DLD1 (cell line): ENCODE results near the gene CNTROB.

ENCODE experiments used
- in situ Hi-C: cut with HindIII; loops from 2 replicates; pipeline ENCODE4 v1.10.0; 2017; ENCODE audit warnings: low sequenced_read_pairs

CNTROB gene

GRCh38 chr17:7982173-7982572, 50.2 kb downstream of the CNTROB start:
- in situ Hi-C loops = no loop called here

DNA sequence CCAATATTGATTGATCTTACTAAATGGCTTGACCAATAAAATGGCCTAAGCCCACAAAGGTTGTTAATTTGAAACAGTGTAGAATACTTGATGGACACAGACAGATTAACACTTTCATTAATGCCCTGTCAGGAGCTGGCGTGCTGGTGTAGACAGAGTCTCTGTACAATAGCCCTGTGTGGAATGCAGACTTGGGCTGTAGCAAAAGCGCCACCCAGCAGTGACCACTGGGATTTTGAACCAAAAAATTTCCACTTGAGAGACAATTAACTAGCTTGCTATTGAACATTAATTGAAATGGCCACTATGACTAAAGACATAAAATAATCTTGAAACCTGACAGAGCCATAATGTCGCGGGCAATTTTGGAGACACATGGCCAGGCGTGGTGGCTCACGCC, 50.7 kb downstream of the CNTROB start:
- in situ Hi-C loops = no loop called here

DNA sequence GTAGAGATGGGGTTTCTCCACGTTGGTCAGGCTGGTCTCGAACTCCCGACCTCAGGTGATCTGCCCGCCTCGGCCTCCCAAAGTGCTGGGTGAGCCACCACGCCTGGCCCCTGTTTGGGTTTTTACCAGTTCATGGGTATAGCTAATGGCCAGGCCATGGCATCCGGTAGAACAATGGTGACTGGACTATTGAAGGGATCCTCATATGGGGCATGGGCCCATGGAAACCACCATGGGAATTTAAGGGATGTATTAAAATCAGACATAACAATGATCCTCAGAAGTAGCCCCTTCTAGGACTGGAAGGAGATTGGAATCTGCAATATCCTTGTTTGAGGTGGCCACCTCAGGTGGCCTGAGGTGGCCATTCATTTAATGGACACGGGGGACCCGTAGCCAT, 52.9 kb downstream of the CNTROB start:
- in situ Hi-C loops = no loop called here

GRCh38 chr17:7987112-7987893, 55.3 kb downstream of the CNTROB start:
- in situ Hi-C loops = no loop called here

DNA sequence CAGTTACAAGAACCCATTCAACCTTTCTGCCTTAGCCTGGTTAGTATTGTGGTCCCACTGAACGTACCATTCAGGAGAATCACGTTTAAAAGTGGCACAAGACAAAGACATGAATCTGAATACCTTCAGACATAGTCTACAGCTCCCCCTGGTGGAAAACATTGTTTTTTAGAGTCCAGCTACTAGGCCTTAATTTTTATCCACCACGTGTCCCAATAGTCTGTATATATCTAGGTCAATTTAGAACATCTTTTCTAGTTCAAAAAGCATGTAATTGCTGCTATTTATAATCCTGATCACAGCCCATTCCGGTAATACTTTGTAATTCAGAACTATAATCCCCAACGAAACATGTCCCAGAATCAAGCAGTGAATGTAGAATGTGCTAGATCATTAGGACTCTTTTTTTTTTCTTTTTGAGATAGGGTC, 56.8 kb downstream of the CNTROB start:
- in situ Hi-C loops = no loop called here

GRCh38 chr17:7989781-7990655, 58.0 kb downstream of the CNTROB start:
- in situ Hi-C loops = no loop called here

DNA sequence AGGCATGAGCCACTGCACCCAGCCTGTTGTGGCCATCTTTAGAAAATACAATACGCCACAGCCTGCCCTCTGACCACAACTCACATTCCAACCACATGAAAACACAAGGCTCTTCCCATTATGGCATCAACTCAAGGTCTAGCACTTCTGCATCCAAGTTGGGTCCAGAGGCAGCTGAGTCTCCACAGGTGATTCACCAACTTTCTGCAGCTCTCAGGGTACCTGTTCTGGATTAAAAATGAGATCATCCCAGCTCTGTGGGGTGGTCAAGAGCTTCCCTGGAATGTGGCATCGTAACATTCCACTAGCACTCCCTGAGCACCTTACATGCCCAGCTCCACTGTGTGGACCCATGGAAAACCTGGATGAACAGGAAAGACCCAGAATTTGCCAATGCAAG, 60.5 kb downstream of the CNTROB start:
- in situ Hi-C loops = no loop called here

DNA sequence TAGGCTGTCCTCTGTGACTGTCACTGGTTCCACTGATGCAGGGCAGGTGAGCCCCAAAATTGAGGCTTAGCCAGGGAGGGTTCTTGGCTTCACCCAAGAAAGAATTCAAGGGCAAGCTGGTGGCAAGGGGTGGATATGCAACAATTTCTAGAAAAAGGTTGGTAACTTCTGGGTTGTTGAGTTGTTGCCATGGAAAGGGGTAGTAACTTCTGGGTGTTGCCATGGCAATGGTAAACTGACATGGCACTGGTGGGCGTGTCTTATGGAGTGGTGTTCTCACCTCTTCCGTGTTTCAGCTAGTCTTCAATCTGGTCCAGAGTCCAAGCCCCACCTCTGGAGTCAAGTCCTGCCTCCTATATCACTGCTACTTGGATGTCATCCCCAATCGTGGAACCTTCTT, 60.9 kb downstream of the CNTROB start:
- in situ Hi-C loops = no loop called here

GRCh38 chr17:7993972-7994589, 62.1 kb downstream of the CNTROB start:
- in situ Hi-C loops = no loop called here

DNA sequence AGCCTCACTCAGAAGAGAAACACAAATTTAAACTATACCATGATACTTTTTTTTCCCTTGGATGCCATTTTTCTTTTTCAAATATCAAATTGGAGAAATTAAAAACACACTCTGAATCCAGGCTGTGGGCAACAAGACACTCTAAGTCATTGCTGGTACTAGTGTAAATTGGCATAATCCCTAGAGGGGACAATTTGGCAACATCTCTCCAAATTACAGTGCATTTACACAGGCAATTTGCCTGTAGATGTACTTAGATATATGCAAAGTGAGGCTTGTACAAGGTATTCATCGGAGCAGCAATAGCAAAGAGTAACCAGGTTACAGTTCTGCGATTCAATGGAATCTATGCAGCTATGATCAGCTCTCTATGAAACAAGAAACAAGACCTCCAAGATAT, 63.7 kb downstream of the CNTROB start:
- in situ Hi-C loops = no loop called here

DNA sequence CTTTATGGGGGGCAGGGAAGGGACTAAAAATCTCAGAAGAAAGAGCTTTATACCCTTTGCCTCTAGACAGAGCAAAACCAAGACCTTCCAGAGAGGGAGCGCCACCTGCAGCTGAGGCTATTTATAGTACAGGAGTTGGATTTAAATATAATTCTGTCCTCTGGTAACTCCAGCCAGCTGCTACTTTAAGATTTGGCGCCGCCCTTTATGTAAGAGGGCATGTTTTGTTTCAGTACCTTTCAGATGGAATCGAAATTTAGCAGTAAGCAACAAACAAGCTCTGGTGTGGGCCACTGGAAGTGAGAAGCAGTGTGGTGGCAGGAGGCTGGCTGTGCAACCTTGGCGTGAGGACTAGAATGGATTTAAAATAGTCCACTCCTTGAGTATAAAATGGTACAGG, 65.2 kb downstream of the CNTROB start:
- in situ Hi-C loops = no loop called here
